HepG2 (cell line): ENCODE data around the gene NUAK2. TPM values are rescaled to one million over a fixed set of nuclear protein-coding genes. Genes with fewer than 3 reads are reported as not detected.

Source experiments
- ATAC-seq: fragments of 200-7000 bp; cut with Tn5 transposase; 3 replicates; pipeline ENCODE4 v1.9.1; 2020; ENCODE audit warnings: mild to moderate bottlenecking, moderate library complexity
- BruUV-seq: library from RNA; stranded (reverse); fragments of 400-500 nt; replicated peaks from 2 replicates; lab custom pipeline; 2021; lab: Mats Ljungman, UMichigan
- CTCF ChIA-PET: fragments of 300-600 bp; formaldehyde crosslinking; extraction: SDS; loops from one replicate; lab custom pipeline; 2021; ENCODE audit warnings: low total read pairs, inconsistent platforms, low intra/inter-chr PET ratio; lab: Yijun Ruan, JAX
- POLR2A ChIA-PET: fragments of 350-600 bp; sonication (Branson Sonifier 250); formaldehyde crosslinking; loops from one replicate; lab custom pipeline; 2020; ENCODE audit warnings: antibody characterized with exemption, inconsistent platforms; lab: Yijun Ruan, JAX
- DNase-seq: peaks from one replicate; pipeline ENCODE4 v3.0.0-alpha.2; 2015; ENCODE audit warnings: low spot score
- FAIRE-seq: peaks from 3 replicates; lab custom pipeline; 2011; peaks lifted over from hg19 to GRCh38; lab: Jason Lieb, UNC
- H2AFZ ChIP-seq: one replicate; pipeline ENCODE4 v1.6.1; 2011; ENCODE audit warnings: low read length, inconsistent platforms
- H3K27ac ChIP-seq: fragments of 300-600 bp; 3 replicates; pipeline ENCODE4 v1.8.0; 2011; ENCODE audit warnings: mixed run types, mild to moderate bottlenecking, mixed read lengths, low read length, inconsistent platforms; ENCODE audit not compliant: insufficient read depth; ENCODE audit errors: extremely low read length
- H3K27me3 ChIP-seq, 2 experiments: fragments of 200-600 bp in 1 of 2; 2 replicates in 1 of 2; 3 replicates in 1 of 2; pipeline versions ENCODE4 v1.6.0 to v1.8.0; 2011; ENCODE audit warnings: low read length in 2 of 2, mild to moderate bottlenecking in 2 of 2, moderate library complexity in 2 of 2, inconsistent platforms in 1 of 2; ENCODE audit not compliant: insufficient read depth in 2 of 2, control insufficient read depth in 1 of 2
- H3K36me3 ChIP-seq, 2 experiments: fragments of 200-600 bp in 1 of 2; replicated peaks in 1 of 2; 2 replicates in 1 of 2; 3 replicates in 1 of 2; pipeline versions ENCODE4 v1.5.1 to v1.8.0; 2011; ENCODE audit warnings: low read length in 2 of 2, inconsistent platforms in 1 of 2; ENCODE audit not compliant: insufficient read depth in 2 of 2, control insufficient read depth in 1 of 2
- H3K4me1 ChIP-seq: 2 replicates; pipeline ENCODE4 v1.5.1; 2012; ENCODE audit warnings: low read length, inconsistent platforms; ENCODE audit not compliant: insufficient read depth
- H3K4me2 ChIP-seq: 2 replicates; pipeline ENCODE4 v1.6.0; 2011; ENCODE audit warnings: low read depth, low read length, inconsistent platforms
- H3K4me3 ChIP-seq, 3 experiments: fragments of 200-600 bp in 1 of 3; sonication (generic), shearing (Covaris generic) in 1 of 3; replicated peaks in 1 of 3; 2 replicates each; pipeline ENCODE4 v1.5.1; 2011 to 2016; ENCODE audit warnings: low read length in 3 of 3, inconsistent platforms in 2 of 3, low read depth in 2 of 3, mild to moderate bottlenecking in 2 of 3, control low read depth in 1 of 3, mixed read lengths in 1 of 3; ENCODE audit not compliant: insufficient read depth in 1 of 3
- H3K79me2 ChIP-seq: one replicate; pipeline ENCODE4 v1.6.1; 2011; ENCODE audit warnings: low read length, inconsistent platforms; ENCODE audit not compliant: insufficient read depth
- H3K9ac ChIP-seq: 2 replicates; pipeline ENCODE4 v1.6.0; 2011; ENCODE audit warnings: mild to moderate bottlenecking, low read depth, low read length, inconsistent platforms; ENCODE audit not compliant: insufficient read depth
- H3K9me3 ChIP-seq: 2 replicates; pipeline ENCODE4 v1.5.1; 2012; ENCODE audit warnings: mild to moderate bottlenecking, low read length
- H4K20me1 ChIP-seq: 2 replicates; pipeline ENCODE4 v1.6.0; 2011; ENCODE audit warnings: inconsistent platforms, mild to moderate bottlenecking, low read length, moderate library complexity; ENCODE audit not compliant: insufficient read depth
- HNRNPK ChIP-seq: fragments of 200-400 bp; formaldehyde crosslinking; IDR thresholded peaks from 2 replicates; pipeline ENCODE4 v1.6.1; 2018; ENCODE audit warnings: low read length, low read depth, moderate library complexity, mild to moderate bottlenecking; ENCODE audit not compliant: poor library complexity, severe bottlenecking
- KDM4B ChIP-seq: sonication (generic); formaldehyde crosslinking; IDR thresholded peaks from 2 replicates; pipeline ENCODE4 v1.4.0; 2020; ENCODE audit warnings: missing genetic modification reagents
- MAFG ChIP-seq: sonication (generic); formaldehyde crosslinking; IDR thresholded peaks from 2 replicates; pipeline ENCODE4 v1.5.1; 2020; ENCODE audit warnings: mild to moderate bottlenecking, missing genetic modification reagents
- ONECUT2 ChIP-seq: sonication (generic); formaldehyde crosslinking; IDR thresholded peaks from 2 replicates; pipeline ENCODE4 v1.4.0; 2020; ENCODE audit warnings: missing genetic modification reagents
- REST ChIP-seq, 2 experiments: IDR thresholded peaks; 2 replicates each; pipeline ENCODE4 v1.6.1; 2011 to 2012; ENCODE audit warnings: low read length in 2 of 2, borderline replicate concordance in 1 of 2, low read depth in 1 of 2, mild to moderate bottlenecking in 1 of 2, moderate library complexity in 1 of 2
- RORA ChIP-seq: sonication (generic); formaldehyde crosslinking; IDR thresholded peaks from 2 replicates; pipeline ENCODE4 v1.5.0; 2020; ENCODE audit warnings: mild to moderate bottlenecking, missing genetic modification reagents, moderate library complexity
- SNRNP70 ChIP-seq: fragments of 200-400 bp; formaldehyde crosslinking; IDR thresholded peaks from 2 replicates; pipeline ENCODE4 v1.6.1; 2017; ENCODE audit warnings: mild to moderate bottlenecking, low read depth, low read length, moderate library complexity
- ZC3H4 ChIP-seq: sonication (generic); formaldehyde crosslinking; IDR thresholded peaks from 2 replicates; pipeline ENCODE4 v1.4.0; 2020; ENCODE audit warnings: missing genetic modification reagents, borderline replicate concordance
- ZFP82 ChIP-seq: sonication (generic); formaldehyde crosslinking; IDR thresholded peaks from 2 replicates; pipeline ENCODE4 v1.5.1; 2020; ENCODE audit warnings: mild to moderate bottlenecking, missing genetic modification reagents, borderline replicate concordance
- ZNF18 ChIP-seq: sonication (generic); formaldehyde crosslinking; IDR thresholded peaks from 2 replicates; pipeline ENCODE4 v1.8.0; 2022; ENCODE audit warnings: mild to moderate bottlenecking, missing genetic modification reagents; ENCODE audit not compliant: insufficient replicate concordance
- ZNF430 ChIP-seq: sonication (generic); formaldehyde crosslinking; IDR thresholded peaks from 2 replicates; pipeline ENCODE4 v1.9.0; 2021; ENCODE audit warnings: mild to moderate bottlenecking, missing genetic modification reagents
- ZNF720 ChIP-seq: sonication (generic); formaldehyde crosslinking; IDR thresholded peaks from 2 replicates; pipeline ENCODE4 v1.4.0; 2020; ENCODE audit warnings: missing genetic modification reagents
- ZNF724P ChIP-seq: sonication (generic); formaldehyde crosslinking; IDR thresholded peaks from 2 replicates; pipeline ENCODE4 v1.8.0; 2022; ENCODE audit warnings: missing genetic modification reagents, borderline replicate concordance
- WGBS: methylation state at CpG from one replicate; pipeline ENCODE4 v1.1.6; 2017; ENCODE audit warnings: low lambda C conversion rate; 5-methylcytosine and 5-hydroxymethylcytosine counted together
- in situ Hi-C: cut with HindIII; loops from 2 replicates; pipeline ENCODE4 v1.10.0; 2017; ENCODE audit warnings: low pct_unique_long_range_greater_than_20kb; ENCODE audit not compliant: extremely low pct_ligation_motif_present
- intact Hi-C: fragments of 100-400 bp; cut with micrococcal nuclease; formaldehyde crosslinking; loops from one replicate; pipeline ENCODE4 v1.10.0; 2022; ENCODE audit not compliant: unreplicated experiment
- polyA plus RNA-seq, 8 experiments: library from polyadenylated mRNA; depleted of rRNA in 3 of 8; stranded (reverse) in 7 of 8; unstranded in 1 of 8; fragments of >200 nt; fragmentation: Illumina TruSeq in 4 of 8; extraction: Trizol in 4 of 8; gene quantifications; 2 replicates each; pipeline versions ENCODE4 v1.2.1 to v1.2.3, GENCODE V29; 2011 to 2016; ENCODE audit warnings: low read depth in 4 of 8, missing spikeins in 1 of 8, mixed read lengths in 1 of 8; ENCODE audit not compliant: insufficient read depth in 1 of 8
- total RNA-seq, 5 experiments: library from RNA; depleted of rRNA; stranded (reverse); fragments of >200 nt; fragmentation: Illumina TruSeq; extraction: Trizol; gene quantifications; 2 replicates each; pipeline ENCODE4 v1.2.3, GENCODE V29; 2016; ENCODE audit warnings: low read depth in 1 of 5

The NUAK2 gene
- total and polyA plus RNA-seq, 2 of the 13 experiments (the other 11 are each of a cell fraction or from before 2014, with no cell fraction given): 0.75 to 1.1 TPM

DNA sequence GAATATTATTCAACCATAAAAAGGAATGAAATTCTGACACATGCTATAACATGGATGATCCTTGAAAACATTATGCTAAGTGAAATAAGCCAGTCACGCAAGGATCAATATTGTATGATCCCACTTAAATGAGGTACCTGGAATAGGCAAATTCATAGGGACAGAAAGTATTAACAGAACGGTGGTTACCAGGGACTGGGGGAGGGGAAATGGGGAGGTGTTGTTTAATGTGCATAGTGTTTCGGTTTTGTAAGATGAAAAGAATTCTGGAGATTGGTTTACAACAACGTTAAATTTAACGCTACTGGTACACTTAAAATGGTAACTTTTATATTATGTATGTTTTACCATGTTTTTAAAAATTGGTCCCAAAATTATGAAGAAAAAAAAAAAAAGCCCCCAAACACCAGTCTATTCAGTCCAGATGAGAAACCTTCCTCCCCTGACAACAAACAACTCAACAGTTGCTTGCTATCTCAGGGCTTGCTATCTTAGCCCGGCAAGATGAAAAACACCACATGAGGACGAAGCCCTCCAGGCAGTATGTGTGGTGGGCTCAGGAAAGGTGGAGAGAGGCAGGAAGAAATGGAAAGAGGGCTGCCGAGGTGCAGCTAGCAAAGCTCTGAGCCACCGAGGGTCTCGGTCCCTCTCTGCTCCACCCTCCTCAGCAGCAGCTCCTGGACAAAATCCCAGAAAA, 8.5 kb downstream of the NUAK2 start:
- Histone ChIP-seq H3K4me3 (no peak overlapping the region), H3K9ac (no peak overlapping the region)

DNA sequence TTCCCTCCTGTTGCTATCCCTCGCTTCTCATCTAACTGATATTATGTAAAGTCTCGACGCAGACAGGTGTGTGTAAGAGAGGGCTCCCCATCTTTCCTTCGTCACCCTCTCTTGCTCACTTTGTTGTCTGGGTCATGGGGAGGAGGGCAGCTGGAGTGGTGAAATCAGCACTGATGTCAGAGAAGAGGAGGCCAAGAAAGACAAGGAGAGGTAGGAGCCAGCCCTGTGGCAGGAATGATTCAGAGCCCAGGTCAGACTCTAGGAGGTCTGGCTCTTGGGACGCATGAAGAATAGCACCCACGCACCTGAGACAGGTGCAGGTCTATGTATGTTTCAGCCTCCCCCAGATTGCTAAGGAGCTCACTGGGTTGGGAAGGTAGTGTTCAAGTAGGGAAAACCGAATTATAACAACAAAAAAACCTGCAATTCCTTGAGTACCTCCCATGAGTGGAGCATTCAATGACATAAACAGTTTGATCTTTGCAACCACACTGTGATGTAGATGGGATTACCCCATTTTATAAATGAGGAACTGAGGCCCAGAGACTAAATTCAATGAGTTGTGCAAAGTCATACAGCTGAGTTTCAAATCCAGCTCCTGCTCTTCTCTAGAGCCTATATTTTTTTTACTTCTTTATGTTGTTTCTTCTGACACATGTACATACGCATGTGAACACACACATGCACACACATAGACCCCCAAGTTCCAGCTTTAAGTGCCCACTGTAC, 10.4 kb downstream of the NUAK2 start:
- BruUV-seq: no TSS peak
- intact Hi-C loops: no loop called here
- no peak for DNase-seq
- ATAC-seq: no peak
- no peaks in the 10 kb centered on the region for H4K20me1 ChIP-seq
- H3K9me3 ChIP-seq: no peaks in the 10 kb centered on the region
- in situ Hi-C loops: no loop called here
- H3K9ac ChIP-seq: no peak overlapping the region
- H3K4me2 ChIP-seq: no peak overlapping the region
- H3K27me3 ChIP-seq: no peaks in the 10 kb centered on the region
- FAIRE-seq: no peak
- 96% methylated on average over 8 of the region's 8 CpGs for WGBS
- no peak overlapping the region for H2AFZ ChIP-seq
- CTCF ChIA-PET: no interaction called here
- no peak overlapping the region for H3K4me3 ChIP-seq
- POLR2A ChIA-PET: no interaction called here
- H3K27ac ChIP-seq: no peak overlapping the region
- peaks cover 31% of the 10 kb centered on the region for H3K4me1 ChIP-seq
- H3K36me3 ChIP-seq: peaks cover 24 to 45% of the 10 kb centered on the region in 2 experiments; a peak in 4 of 5 replicates
- H3K79me2 ChIP-seq: peaks cover 17% of the 10 kb centered on the region
- TF ChIP-seq ZC3H4 (CRISPR knock-in tag) (no peak), REST (IDR thresholded peaks at IDR 0.05; ENCODE audit: borderline replicate concordance in 1 of 2, low read depth in 1 of 2, low read length in 2 of 2) (no peak), ZFP82 (no peak), KDM4B (no peak), ZNF18 (no peak), SNRNP70 (no peak), ZNF720 (no peak), ONECUT2 (CRISPR knock-in tag) (no peak), ZNF430 (CRISPR knock-in tag) (no peak)

More for the DNA sequence above, 8.5 kb downstream of the NUAK2 start:
- H3K4me2 ChIP-seq: no peak overlapping the region
- H3K4me1 ChIP-seq: peaks cover 49% of the 10 kb centered on the region
- no TSS peak for BruUV-seq
- H3K9me3 ChIP-seq: no peaks in the 10 kb centered on the region
- peaks cover 24% of the 10 kb centered on the region for H3K79me2 ChIP-seq
- ATAC-seq (no peak), FAIRE-seq (no peak), DNase-seq (no peak)
- no peak for TF ChIP-seq MAFG
- TF ChIP-seq ZNF724P (CRISPR knock-in tag): no peak
- TF ChIP-seq RORA (CRISPR knock-in tag): no peak
- peak; percentile 25 for TF ChIP-seq HNRNPK
- H3K36me3 ChIP-seq: peaks cover 16 to 27% of the 10 kb centered on the region in 2 experiments; a peak in 4 of 5 replicates
- 89% methylated on average over 10 of the region's 10 CpGs for WGBS
- H4K20me1 ChIP-seq: no peaks in the 10 kb centered on the region; the same call in 1 of the 2 replicates
- no peak overlapping the region for H2AFZ ChIP-seq
- H3K27me3 ChIP-seq: no peaks in the 10 kb centered on the region; a peak in 1 of 5 replicates
- ChIA-PET CTCF (no interaction called here), POLR2A (interaction anchor here (1.2 to 2.1 kb wide), 2 partner anchors 11 to 18 kb away, joined by 3 to 9 read pairs; no protein-coding TSS in a partner anchor)
- in situ Hi-C loops (no loop called here), intact Hi-C loops (no loop called here)
- no peak overlapping the region for H3K27ac ChIP-seq
